T-helper 1 cell treated with Interleukin-12 subunit alpha and Interleukin-12 subunit beta and Interleukin-4 antibody, amounts not matched to agents 30 μg/mL and 1 μg/mL, for 36 hours (primary cell): ENCODE measurements around the gene SACS.

ENCODE experiments used
- H3K27ac Mint-ChIP-seq: one replicate; pipeline ENCODE4 v1.8.0; 2021; ENCODE audit warnings: mild to moderate bottlenecking, mixed read lengths
- H3K27me3 Mint-ChIP-seq: one replicate; pipeline ENCODE4 v1.8.0; 2021; ENCODE audit warnings: low read depth, mixed read lengths
- H3K36me3 Mint-ChIP-seq: one replicate; pipeline ENCODE4 v1.8.0; 2021; ENCODE audit warnings: low read depth, mixed read lengths
- H3K4me1 Mint-ChIP-seq: one replicate; pipeline ENCODE4 v1.8.0; 2021; ENCODE audit warnings: low read depth, mixed read lengths
- H3K4me3 Mint-ChIP-seq: one replicate; pipeline ENCODE4 v1.8.0; 2021; ENCODE audit warnings: mild to moderate bottlenecking, moderate library complexity, mixed read lengths
- H3K9me3 Mint-ChIP-seq: one replicate; pipeline ENCODE4 v1.8.0; 2021; ENCODE audit warnings: mixed read lengths

SACS gene

DNA sequence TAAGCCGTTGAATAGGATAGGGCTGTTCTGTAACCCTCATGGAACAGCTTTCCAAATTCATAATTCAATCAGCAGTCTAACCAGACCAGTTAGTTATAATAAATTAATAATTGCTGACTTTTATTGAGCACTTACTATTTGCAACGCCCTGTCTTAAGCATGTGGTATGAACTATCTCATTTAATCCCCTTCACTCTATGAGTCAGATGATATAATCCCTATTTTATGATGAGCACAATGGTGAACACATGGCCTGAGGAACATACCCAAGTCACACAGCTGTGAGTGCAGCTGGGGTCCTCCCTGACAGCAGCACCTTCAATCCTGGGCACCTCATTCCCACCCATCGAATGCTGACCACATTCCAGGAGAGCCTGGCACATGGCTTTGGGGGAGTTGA lies 28.0 kb upstream of the SACS start:
- H3K36me3 Mint-ChIP-seq, result no peaks in the 10 kb centered on the region
- H3K4me3 Mint-ChIP-seq, result no peak overlapping the region
- no peaks in the 10 kb centered on the region for H3K9me3 Mint-ChIP-seq
- H3K27ac Mint-ChIP-seq, result no peak overlapping the region
- H3K27me3 Mint-ChIP-seq, result peaks cover 21% of the 10 kb centered on the region
- peaks cover 2% of the 10 kb centered on the region for H3K4me1 Mint-ChIP-seq

DNA sequence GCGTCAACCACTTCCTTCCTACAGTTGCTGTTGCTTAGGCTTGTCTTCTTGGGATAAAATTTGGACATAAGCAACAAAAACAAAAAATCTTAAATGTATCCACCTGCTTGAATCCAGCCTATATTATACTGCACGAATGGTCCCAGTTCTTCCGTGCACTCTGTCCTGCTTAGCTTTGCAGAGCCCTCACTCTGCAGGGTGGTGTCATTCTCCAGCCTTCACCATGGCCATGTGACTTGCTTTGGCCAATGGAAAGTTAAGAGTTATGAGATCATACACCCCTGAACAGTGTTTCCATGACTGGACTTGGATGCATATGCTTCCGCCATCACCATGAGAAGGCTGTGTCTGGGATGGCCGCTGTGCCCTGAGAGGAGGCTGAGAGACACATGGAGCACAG lies 27.4 kb upstream of the SACS start:
- H3K27ac Mint-ChIP-seq, result no peak overlapping the region
- no peak overlapping the region for H3K4me3 Mint-ChIP-seq
- peaks cover under 1% of the 10 kb centered on the region for H3K4me1 Mint-ChIP-seq
- H3K27me3 Mint-ChIP-seq, result peaks cover 18% of the 10 kb centered on the region
- H3K9me3 Mint-ChIP-seq, result no peaks in the 10 kb centered on the region
- H3K36me3 Mint-ChIP-seq, result no peaks in the 10 kb centered on the region

DNA sequence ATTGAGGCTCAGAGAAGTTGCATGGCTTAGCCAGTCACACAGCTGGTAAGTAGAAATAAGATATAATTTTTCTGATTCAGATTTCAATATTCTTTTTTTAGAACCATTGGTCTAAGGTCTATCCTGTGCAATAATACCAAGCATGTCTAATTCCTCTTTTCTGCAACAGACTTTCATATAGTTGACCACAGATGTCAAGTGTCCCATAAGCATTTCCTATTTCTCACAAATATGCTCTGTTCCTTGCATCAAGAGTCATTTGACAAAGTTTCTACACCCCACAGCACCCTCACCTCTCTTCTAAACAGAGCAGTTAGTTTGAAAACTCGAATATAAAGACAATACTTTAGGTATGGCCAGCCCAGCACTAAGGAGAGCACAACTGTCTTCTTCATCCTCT lies 26.8 kb upstream of the SACS start:
- H3K4me1 Mint-ChIP-seq, result no peaks in the 10 kb centered on the region
- no peaks in the 10 kb centered on the region for H3K9me3 Mint-ChIP-seq
- H3K4me3 Mint-ChIP-seq, result no peak overlapping the region

DNA sequence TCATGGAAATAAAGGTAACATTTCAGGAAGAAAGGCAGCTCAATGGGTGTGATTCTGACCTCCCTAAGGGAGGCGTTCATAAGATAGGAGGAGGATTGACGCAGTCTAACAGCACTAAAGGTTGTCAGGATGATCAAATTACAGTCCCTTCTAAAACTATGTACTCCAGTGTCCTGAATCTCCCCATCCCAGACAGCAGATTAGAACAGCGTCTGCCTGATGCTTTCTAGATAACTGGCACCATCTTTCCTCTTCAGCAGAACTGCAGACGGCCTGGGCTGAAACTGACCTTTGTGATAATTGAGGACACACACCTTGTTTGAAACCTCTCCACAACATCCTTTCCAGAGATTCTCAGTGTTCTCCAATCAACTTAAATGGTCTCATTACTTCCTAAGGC lies 25.5 kb upstream of the SACS start:
- Mint-ChIP-seq H3K36me3 (no peaks in the 10 kb centered on the region), H3K4me3 (no peak overlapping the region), H3K4me1 (no peaks in the 10 kb centered on the region), H3K27ac (no peak overlapping the region), H3K9me3 (no peaks in the 10 kb centered on the region), H3K27me3 (peaks cover 10% of the 10 kb centered on the region)

More for the DNA sequence above, 26.8 kb upstream of the SACS start:
- H3K36me3 Mint-ChIP-seq, result no peaks in the 10 kb centered on the region
- no peak overlapping the region for H3K27ac Mint-ChIP-seq
- peaks cover 15% of the 10 kb centered on the region for H3K27me3 Mint-ChIP-seq

DNA sequence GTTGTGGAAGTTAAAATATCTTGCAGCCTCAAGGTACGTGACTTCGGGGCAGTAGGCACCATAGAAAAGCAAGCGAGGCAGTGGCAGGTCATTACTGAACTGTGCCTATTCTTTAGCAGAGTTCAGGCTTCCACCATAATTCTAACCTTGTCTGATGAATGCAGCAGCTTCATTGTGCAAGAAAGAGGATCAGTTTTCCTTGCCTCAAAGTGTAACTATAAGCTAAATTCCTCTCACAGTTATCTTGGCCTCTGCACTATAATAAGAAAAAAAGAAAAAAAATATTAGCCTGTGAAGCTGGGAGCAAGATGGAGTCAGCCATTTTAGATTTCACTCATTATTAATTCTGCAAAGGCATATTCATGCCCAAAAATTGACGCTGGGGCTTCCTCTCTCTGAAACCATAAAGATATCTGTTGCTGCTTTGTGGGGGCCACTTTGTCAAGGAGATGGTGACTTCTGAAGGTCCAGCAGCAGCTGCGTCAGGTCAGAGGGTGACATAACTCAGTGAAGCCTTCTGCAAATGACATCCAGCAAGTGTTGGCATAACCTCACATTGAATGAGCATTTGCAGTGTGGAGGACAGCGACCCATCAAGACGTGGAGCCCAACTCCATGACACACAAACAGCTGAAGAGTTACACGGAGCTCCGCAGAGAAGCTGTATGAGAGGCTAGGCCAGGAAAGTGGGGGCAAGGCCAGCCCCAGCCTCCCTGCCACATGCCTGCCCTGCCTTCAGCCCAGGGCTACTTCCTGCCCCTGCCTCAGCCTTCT lies 23.1 kb upstream of the SACS start:
- no peaks in the 10 kb centered on the region for H3K36me3 Mint-ChIP-seq
- H3K9me3 Mint-ChIP-seq, result no peaks in the 10 kb centered on the region
- H3K27me3 Mint-ChIP-seq, result no peaks in the 10 kb centered on the region
- H3K4me3 Mint-ChIP-seq, result no peak overlapping the region
- no peaks in the 10 kb centered on the region for H3K4me1 Mint-ChIP-seq
- no peak overlapping the region for H3K27ac Mint-ChIP-seq

DNA sequence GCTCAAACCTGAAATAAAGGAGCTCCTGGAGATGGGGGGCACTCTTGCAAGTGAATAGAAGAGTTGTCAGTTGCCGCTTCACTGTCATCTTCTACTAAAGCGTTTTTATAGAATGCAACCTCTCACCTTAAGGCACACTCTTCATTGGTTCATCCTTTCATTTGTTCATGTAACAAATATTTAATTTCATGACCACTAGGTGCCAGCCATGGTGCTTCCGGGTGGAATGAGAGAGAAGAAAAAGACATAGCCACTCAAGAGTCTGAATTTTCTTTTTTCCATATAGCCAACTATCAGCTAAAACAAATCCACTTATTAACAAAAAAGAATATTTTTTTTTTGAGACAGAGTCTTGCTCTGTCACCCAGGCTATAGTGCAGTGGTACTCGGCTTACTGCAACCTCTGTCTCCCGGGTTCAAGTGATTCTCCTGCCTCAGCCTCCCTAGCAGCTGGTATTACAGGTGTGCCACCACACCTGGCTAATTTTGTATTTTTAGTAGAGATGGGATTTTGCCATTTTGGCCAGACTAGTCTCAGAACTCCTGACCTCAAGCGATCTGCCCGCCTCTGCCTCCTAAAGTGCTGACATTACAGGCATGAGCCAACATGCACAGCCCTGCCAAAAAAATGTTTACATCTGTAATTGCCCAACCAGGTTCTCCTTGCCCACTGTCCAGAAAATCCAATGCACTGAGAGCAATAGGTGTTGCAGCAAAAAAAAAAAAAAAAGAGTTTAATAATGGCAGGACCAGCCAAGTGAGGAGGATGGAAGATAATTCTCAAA lies 22.1 kb upstream of the SACS start:
- H3K4me1 Mint-ChIP-seq, result no peaks in the 10 kb centered on the region
- no peak overlapping the region for H3K27ac Mint-ChIP-seq
- no peaks in the 10 kb centered on the region for H3K36me3 Mint-ChIP-seq
- no peak overlapping the region for H3K4me3 Mint-ChIP-seq
- no peaks in the 10 kb centered on the region for H3K27me3 Mint-ChIP-seq
- no peaks in the 10 kb centered on the region for H3K9me3 Mint-ChIP-seq

DNA sequence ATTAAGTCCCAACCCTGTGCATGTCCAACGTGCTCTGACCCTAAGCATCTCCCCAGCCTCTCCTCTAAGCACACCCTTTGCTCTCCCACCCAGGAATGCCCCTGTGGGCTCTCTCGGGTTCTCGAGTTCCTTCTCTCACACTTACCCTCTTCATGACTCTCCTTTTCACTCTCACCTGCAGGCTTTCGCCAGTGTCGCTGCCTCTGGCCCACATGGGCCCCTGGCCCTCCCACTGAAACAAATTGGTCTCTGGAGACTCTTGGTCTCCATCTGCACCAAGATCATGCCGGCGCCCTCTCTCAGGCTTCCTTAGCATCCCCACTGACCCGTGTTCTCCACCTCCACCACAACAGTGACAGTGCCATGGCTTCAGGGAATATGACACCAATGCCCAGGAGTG lies 19.6 kb upstream of the SACS start:
- Mint-ChIP-seq H3K27ac (no peak overlapping the region), H3K4me3 (no peak overlapping the region), H3K27me3 (peaks cover 8% of the 10 kb centered on the region), H3K36me3 (no peaks in the 10 kb centered on the region), H3K4me1 (no peaks in the 10 kb centered on the region), H3K9me3 (no peaks in the 10 kb centered on the region)

DNA sequence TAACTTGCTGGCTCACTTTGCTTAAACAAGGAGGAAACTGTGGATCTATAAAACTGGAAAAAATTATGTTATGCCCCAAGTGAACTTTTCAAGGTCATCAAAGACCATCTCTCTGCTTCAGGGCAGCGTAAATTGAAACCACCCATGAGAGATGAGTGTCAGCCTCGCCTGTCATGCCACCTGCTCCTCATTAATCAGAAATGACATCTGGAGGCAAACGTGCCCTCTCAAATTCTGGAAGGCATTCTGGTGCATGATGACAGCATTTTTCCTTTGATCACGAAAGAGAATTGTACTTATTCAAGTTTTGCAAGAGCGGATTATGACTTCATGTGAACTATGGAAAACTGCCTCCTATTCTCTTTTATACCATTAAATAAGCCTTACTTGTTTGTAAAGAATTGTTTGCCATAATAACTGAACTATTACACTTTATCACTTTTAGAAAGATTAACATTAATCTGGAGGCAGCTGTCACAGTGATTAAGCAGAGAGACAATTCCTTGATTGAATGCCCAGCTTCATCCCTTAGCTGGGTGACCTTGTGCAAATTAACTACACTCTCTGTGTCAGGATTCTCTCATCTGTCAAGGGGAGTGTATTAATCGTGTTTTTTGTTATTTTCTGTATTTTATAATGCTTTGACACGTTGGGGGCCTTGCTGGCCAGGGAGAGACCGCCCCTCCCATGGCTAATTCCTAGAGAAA lies 17.0 kb upstream of the SACS start:
- no peaks in the 10 kb centered on the region for H3K9me3 Mint-ChIP-seq
- peaks cover 8% of the 10 kb centered on the region for H3K27me3 Mint-ChIP-seq
- no peaks in the 10 kb centered on the region for H3K4me1 Mint-ChIP-seq
- H3K27ac Mint-ChIP-seq, result no peak overlapping the region
- no peaks in the 10 kb centered on the region for H3K36me3 Mint-ChIP-seq
- H3K4me3 Mint-ChIP-seq, result no peak overlapping the region

DNA sequence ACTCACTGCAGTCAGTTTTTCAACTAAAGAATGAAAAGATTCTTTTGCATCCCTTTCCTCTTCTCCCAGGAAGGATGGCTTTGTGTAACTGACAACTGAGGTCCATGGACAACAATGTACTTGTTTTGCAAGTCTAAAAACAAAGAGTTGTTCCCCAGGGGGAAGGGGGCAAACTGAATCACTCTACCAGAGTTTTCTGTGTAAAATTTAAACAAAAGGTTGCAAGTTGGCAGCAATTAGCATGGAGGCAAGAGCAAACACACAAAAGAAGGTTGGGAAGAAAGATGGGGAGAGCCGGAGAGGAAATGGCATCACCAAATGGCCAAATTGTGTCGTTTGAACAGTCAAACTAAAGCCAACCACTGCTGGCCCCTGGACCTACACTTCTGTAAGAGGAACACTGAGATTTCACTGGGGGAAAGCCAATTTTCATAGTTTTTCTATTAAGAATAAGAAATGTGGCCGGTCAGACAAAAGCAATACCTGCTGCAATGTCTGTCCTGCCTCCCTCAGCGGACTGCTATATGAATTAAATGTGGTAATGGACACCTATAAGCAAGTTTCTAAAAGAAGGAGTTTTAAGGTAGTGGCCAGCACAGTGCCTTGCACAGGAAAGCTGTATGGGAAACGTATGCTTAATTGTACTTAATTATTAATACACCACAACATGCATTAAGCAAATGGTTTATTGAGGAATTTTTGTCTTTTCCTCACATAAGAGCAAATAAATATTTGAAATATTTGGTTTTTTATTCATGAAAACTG lies 16.1 kb upstream of the SACS start:
- Mint-ChIP-seq H3K27me3 (peaks cover 8% of the 10 kb centered on the region), H3K27ac (no peak overlapping the region), H3K4me1 (no peaks in the 10 kb centered on the region), H3K9me3 (no peaks in the 10 kb centered on the region), H3K4me3 (no peak overlapping the region), H3K36me3 (no peaks in the 10 kb centered on the region)

DNA sequence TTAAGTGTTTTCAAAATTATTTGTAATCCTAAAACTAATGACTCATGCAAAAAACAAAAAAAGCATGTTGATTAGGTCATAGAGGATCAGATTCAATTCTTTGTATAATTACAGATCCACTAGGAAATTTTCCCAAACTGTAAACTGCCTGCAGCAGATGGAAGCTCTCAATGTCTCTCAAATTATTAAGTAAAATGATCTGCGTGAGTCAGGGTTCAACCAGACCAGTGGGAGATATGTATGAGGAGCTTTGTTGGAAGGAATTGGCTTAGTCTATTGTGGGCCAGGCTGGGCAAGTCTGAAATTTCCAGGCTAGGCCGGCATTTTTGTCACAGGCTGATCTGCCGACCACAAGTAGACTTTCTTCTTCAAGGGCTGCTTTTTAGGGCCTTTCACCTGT lies 14.4 kb upstream of the SACS start:
- Mint-ChIP-seq H3K36me3 (no peaks in the 10 kb centered on the region), H3K4me1 (no peaks in the 10 kb centered on the region), H3K9me3 (no peaks in the 10 kb centered on the region), H3K27ac (no peak overlapping the region), H3K27me3 (peaks cover 8% of the 10 kb centered on the region), H3K4me3 (no peak overlapping the region)

DNA sequence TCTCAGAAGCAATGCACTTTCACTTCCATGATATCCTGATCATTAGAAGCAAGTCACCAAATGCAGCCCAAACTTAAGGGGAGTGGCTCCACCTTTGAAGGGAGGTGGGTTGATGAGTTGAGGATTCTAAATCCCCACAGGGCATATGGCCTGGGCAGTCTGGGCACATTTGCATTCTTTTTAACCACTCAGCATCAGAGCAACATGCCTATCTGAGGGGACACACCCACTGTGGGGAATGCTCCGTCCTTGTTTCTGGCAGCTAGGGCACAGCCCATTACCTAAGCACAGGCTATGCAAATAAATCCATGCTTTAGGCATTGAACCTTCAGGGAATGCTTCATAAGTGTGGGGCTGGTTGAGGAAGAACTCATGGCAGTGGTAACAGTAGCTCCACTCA lies 12.3 kb upstream of the SACS start:
- Mint-ChIP-seq H3K4me3 (no peak overlapping the region), H3K36me3 (no peaks in the 10 kb centered on the region), H3K4me1 (no peaks in the 10 kb centered on the region), H3K27ac (no peak overlapping the region), H3K27me3 (peaks cover 8% of the 10 kb centered on the region), H3K9me3 (no peaks in the 10 kb centered on the region)

DNA sequence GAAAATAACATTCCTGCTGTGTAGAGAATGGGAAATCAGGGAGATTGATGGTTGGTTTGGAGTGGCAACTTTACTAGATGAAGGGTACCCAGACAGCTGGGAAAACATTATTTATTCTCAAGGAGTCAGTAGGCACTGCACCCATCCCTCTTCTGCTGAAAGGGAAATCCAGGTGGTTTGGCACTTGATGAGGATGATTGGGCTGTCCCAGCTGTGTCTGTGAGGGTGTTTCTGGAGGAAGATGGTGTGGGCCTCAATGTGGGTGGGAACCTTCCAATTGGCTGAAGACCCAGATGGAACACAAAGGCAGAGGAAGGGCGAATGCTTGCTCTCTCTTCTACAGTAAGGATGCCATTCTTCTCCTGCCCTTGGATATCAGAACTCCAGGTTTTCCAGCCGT lies 10.4 kb upstream of the SACS start:
- Mint-ChIP-seq H3K36me3 (no peaks in the 10 kb centered on the region), H3K4me3 (no peak overlapping the region), H3K27me3 (no peaks in the 10 kb centered on the region), H3K27ac (no peak overlapping the region), H3K4me1 (no peaks in the 10 kb centered on the region), H3K9me3 (no peaks in the 10 kb centered on the region)

DNA sequence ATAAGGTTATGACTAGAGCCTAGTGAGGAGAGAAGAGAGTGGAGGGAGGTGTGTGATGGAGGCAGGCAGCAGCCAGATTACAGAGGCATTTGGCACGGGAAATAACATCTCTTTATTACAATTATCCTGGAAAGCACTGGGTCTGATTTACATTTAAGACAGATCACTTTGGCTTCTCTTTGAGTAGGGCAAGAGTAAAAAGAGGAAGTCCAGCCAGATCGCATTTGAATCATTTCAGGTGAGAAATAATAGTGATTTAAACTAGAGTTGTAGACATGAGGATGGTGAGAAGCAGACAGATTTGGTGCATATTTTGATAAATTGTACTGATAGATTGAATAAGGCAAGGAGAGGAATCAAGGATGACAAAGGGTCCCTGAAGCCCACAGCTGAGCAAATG lies 9.6 kb upstream of the SACS start:
- H3K36me3 Mint-ChIP-seq, result no peaks in the 10 kb centered on the region
- H3K4me3 Mint-ChIP-seq, result no peak overlapping the region
- H3K27ac Mint-ChIP-seq, result no peak overlapping the region
- H3K9me3 Mint-ChIP-seq, result no peaks in the 10 kb centered on the region
- no peaks in the 10 kb centered on the region for H3K27me3 Mint-ChIP-seq
- no peaks in the 10 kb centered on the region for H3K4me1 Mint-ChIP-seq

DNA sequence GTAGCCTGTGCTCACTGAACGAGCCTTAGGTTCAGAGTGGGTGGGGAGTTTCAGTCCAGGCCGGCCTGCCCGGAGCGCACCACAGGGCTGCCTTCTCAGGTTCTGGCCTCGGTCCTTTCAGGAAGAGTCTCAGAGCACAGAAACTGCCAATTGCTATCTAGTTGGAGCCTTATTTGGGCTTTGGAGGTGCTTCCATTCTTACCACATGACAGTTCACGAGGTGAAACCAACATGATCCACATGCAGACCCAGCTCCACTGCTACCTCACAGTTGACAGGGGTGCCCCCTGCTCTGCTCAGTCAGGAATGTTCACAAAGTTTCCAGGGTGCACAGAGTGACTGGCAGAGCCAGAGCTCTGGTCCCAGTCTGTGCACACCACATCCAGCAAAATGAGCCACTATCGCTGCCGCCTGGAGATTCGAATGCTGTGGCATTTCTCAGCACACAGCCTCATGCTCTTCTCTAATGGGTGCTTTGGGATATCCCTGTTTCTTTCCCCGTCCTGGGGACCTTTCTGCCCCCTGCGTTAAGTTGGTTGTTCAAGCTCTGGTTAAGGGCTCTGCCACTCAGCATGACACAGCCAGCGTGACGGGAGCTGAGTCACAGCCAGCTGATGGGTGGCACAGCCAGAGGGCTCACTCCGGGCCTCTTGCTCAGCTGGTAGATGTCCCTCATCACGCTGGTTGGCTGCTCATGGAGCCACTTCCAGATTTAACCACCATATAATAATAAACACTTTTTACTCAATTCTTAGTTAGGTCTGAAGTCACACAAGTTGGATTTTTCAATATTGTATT lies 7.5 kb upstream of the SACS start:
- H3K4me1 Mint-ChIP-seq, result no peaks in the 10 kb centered on the region
- no peaks in the 10 kb centered on the region for H3K9me3 Mint-ChIP-seq
- no peaks in the 10 kb centered on the region for H3K27me3 Mint-ChIP-seq
- H3K36me3 Mint-ChIP-seq, result no peaks in the 10 kb centered on the region
- no peak overlapping the region for H3K4me3 Mint-ChIP-seq
- H3K27ac Mint-ChIP-seq, result no peak overlapping the region
